Caco-2 (cell line): ENCODE data around the gene WDR72. TPM values are rescaled to one million over a fixed set of nuclear protein-coding genes. Genes with fewer than 3 reads are reported as not detected.

Experiments used
- BruUV-seq: library from RNA; stranded (reverse); fragments of 400-500 nt; replicated peaks from 2 replicates; lab custom pipeline; 2021; lab: Mats Ljungman, UMichigan
- CTCF ChIA-PET: fragments of 300-600 bp; sonication (Branson Sonifier 250); formaldehyde crosslinking; loops from one replicate; lab custom pipeline; 2022; ENCODE audit warnings: antibody characterized with exemption; lab: Charles Lee
- POLR2A ChIA-PET: fragments of 300-600 bp; sonication (Branson Sonifier 250); formaldehyde crosslinking; loops from one replicate; lab custom pipeline; 2022; ENCODE audit warnings: antibody characterized with exemption; lab: Charles Lee
- DNase-seq, 2 experiments: peaks; one replicate each; pipeline versions ENCODE4 v3.0.0 to v3.0.0-alpha.2; 2020 to 2022
- H3K27me3 ChIP-seq: replicated peaks from 2 replicates; pipeline ENCODE4 v1.6.0; 2011; ENCODE audit warnings: low read length; ENCODE audit not compliant: control insufficient read depth, insufficient read depth
- H3K36me3 ChIP-seq: 2 replicates; pipeline ENCODE4 v1.5.1; 2011; ENCODE audit warnings: low read length; ENCODE audit not compliant: control insufficient read depth, insufficient read depth
- H3K4me1 ChIP-seq: fragments of 250-450 bp; sonication (Bioruptor Pico); 2 replicates; pipeline ENCODE4 v1.5.1; 2020; ENCODE audit warnings: mild to moderate bottlenecking
- H3K4me3 ChIP-seq: 2 replicates; pipeline ENCODE4 v1.5.1; 2011; ENCODE audit warnings: low read depth, mild to moderate bottlenecking, control low read depth, low read length
- H3K9me3 ChIP-seq: fragments of 250-450 bp; sonication (Bioruptor Pico); 2 replicates; pipeline ENCODE4 v1.5.1; 2020; ENCODE audit warnings: mild to moderate bottlenecking, moderate library complexity
- H3K27ac Mint-ChIP-seq: one replicate; pipeline ENCODE4 v1.8.0; 2022; ENCODE audit warnings: mixed read lengths; ENCODE audit not compliant: unreplicated experiment
- H3K27me3 Mint-ChIP-seq: one replicate; pipeline ENCODE4 v1.8.0; 2022; ENCODE audit warnings: mixed read lengths; ENCODE audit not compliant: insufficient read depth, unreplicated experiment
- H3K36me3 Mint-ChIP-seq: one replicate; pipeline ENCODE4 v1.8.0; 2022; ENCODE audit warnings: mild to moderate bottlenecking, mixed read lengths; ENCODE audit not compliant: insufficient read depth, unreplicated experiment
- H3K4me1 Mint-ChIP-seq: one replicate; pipeline ENCODE4 v1.8.0; 2022; ENCODE audit warnings: low read depth, mixed read lengths; ENCODE audit not compliant: unreplicated experiment
- H3K4me3 Mint-ChIP-seq: one replicate; pipeline ENCODE4 v1.8.0; 2022; ENCODE audit warnings: mild to moderate bottlenecking, moderate library complexity, mixed read lengths; ENCODE audit not compliant: unreplicated experiment
- H3K9me3 Mint-ChIP-seq: one replicate; pipeline ENCODE4 v1.8.0; 2022; ENCODE audit warnings: mixed read lengths; ENCODE audit not compliant: unreplicated experiment
- intact Hi-C: fragments of 100-400 bp; cut with micrococcal nuclease; formaldehyde crosslinking; loops from one replicate; pipeline ENCODE4 v1.10.0; 2022; ENCODE audit not compliant: unreplicated experiment
- total RNA-seq: library from RNA; stranded (reverse); gene quantifications from 2 replicates; pipeline ENCODE4 v1.2.3, GENCODE V29; 2022
- TF ChIP-seq, protein P1 (sequence below), 2 experiments: fragments of 200-600 bp in 1 of 2; IDR thresholded peaks; 1 replicate in 1 of 2; 2 replicates in 1 of 2; pipeline versions ENCODE4 v1.5.1 to v1.8.0; 2011 to 2022; ENCODE audit warnings: antibody characterized with exemption in 1 of 2, control low read depth in 1 of 2, inconsistent platforms in 1 of 2, low read depth in 1 of 2, low read length in 1 of 2, mild to moderate bottlenecking in 1 of 2, moderate library complexity in 1 of 2; ENCODE audit not compliant: insufficient read depth in 1 of 2, severe bottlenecking in 1 of 2, unreplicated experiment in 1 of 2

Gene WDR72
- total RNA-seq, 1 experiment from 2014 or later, result 11.2 TPM

GRCh38 chr15:53580366-53580765 is 179.1 kb downstream of the WDR72 start:
- no TSS peak for BruUV-seq
- Mint-ChIP-seq H3K4me1 (no peaks in the 10 kb centered on the region), H3K4me3 (no peak overlapping the region), H3K9me3 (no peaks in the 10 kb centered on the region), H3K27me3 (no peaks in the 10 kb centered on the region), H3K27ac (no peak overlapping the region), H3K36me3 (no peaks in the 10 kb centered on the region)
- Histone ChIP-seq H3K27me3 (no peaks in the 10 kb centered on the region), H3K4me1 (no peaks in the 10 kb centered on the region), H3K36me3 (no peaks in the 10 kb centered on the region), H3K4me3 (no peak overlapping the region), H3K9me3 (no peaks in the 10 kb centered on the region)
- POLR2A ChIA-PET, result no interaction called here
- CTCF ChIA-PET, result no interaction called here
- intact Hi-C loops, result no loop called here
- no peak for DNase-seq
- TF ChIP-seq, protein P1, sequence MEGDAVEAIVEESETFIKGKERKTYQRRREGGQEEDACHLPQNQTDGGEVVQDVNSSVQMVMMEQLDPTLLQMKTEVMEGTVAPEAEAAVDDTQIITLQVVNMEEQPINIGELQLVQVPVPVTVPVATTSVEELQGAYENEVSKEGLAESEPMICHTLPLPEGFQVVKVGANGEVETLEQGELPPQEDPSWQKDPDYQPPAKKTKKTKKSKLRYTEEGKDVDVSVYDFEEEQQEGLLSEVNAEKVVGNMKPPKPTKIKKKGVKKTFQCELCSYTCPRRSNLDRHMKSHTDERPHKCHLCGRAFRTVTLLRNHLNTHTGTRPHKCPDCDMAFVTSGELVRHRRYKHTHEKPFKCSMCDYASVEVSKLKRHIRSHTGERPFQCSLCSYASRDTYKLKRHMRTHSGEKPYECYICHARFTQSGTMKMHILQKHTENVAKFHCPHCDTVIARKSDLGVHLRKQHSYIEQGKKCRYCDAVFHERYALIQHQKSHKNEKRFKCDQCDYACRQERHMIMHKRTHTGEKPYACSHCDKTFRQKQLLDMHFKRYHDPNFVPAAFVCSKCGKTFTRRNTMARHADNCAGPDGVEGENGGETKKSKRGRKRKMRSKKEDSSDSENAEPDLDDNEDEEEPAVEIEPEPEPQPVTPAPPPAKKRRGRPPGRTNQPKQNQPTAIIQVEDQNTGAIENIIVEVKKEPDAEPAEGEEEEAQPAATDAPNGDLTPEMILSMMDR (IDR thresholded peaks at IDR 0.05; ENCODE audit: insufficient read depth in 1 of 2, low read depth in 1 of 2, low read length in 1 of 2, severe bottlenecking in 1 of 2, unreplicated experiment in 1 of 2), result no peak

GRCh38 chr15:53576841-53577240 is 182.6 kb downstream of the WDR72 start:
- TF ChIP-seq, protein P1 (IDR thresholded peaks at IDR 0.05; ENCODE audit: insufficient read depth in 1 of 2, low read depth in 1 of 2, low read length in 1 of 2, severe bottlenecking in 1 of 2, unreplicated experiment in 1 of 2), result no peak
- no peak overlapping the region for H3K27ac Mint-ChIP-seq
- CTCF ChIA-PET, result no interaction called here
- Histone ChIP-seq H3K9me3 (no peaks in the 10 kb centered on the region), H3K4me3 (no peak overlapping the region), H3K4me1 (no peaks in the 10 kb centered on the region), H3K36me3 (no peaks in the 10 kb centered on the region), H3K27me3 (no peaks in the 10 kb centered on the region)
- H3K36me3 Mint-ChIP-seq, result no peaks in the 10 kb centered on the region
- POLR2A ChIA-PET, result no interaction called here
- intact Hi-C loops, result no loop called here
- H3K27me3 Mint-ChIP-seq, result no peaks in the 10 kb centered on the region
- no peak for DNase-seq
- H3K9me3 Mint-ChIP-seq, result no peaks in the 10 kb centered on the region
- H3K4me1 Mint-ChIP-seq, result no peaks in the 10 kb centered on the region
- no peak overlapping the region for H3K4me3 Mint-ChIP-seq
- no TSS peak for BruUV-seq

DNA sequence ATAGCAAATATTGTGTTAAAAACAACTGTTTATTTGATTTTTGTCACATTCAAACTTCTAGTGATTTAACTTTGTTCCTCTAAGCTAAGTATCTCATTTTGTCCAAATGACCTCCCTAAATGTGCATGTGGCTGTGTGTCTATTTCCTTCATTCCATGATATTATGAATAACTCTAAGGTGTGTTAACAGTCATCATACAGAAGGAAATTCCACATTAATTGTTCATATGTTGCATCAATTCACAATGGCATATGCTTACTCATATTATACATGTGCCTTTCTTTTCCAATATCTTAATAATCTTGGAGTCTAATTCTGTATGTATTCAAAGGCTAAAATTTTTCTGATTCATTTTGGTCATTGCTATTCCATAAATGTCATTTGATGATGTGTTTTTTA is 186.4 kb downstream of the WDR72 start:
- TF ChIP-seq, protein P1 (IDR thresholded peaks at IDR 0.05; ENCODE audit: insufficient read depth in 1 of 2, low read depth in 1 of 2, low read length in 1 of 2, severe bottlenecking in 1 of 2, unreplicated experiment in 1 of 2), result no peak
- H3K9me3 Mint-ChIP-seq, result no peaks in the 10 kb centered on the region
- H3K27me3 Mint-ChIP-seq, result no peaks in the 10 kb centered on the region
- Histone ChIP-seq H3K4me3 (no peak overlapping the region), H3K4me1 (no peaks in the 10 kb centered on the region), H3K27me3 (no peaks in the 10 kb centered on the region), H3K36me3 (no peaks in the 10 kb centered on the region), H3K9me3 (no peaks in the 10 kb centered on the region)
- no peaks in the 10 kb centered on the region for H3K36me3 Mint-ChIP-seq
- ChIA-PET CTCF (no interaction called here), POLR2A (no interaction called here)
- no peak overlapping the region for H3K27ac Mint-ChIP-seq
- H3K4me3 Mint-ChIP-seq, result no peak overlapping the region
- no peak for DNase-seq
- no TSS peak for BruUV-seq
- no peaks in the 10 kb centered on the region for H3K4me1 Mint-ChIP-seq
- intact Hi-C loops, result no loop called here
